Measurements from ENCODE around the gene PRR11.

PRR11 gene

DNA sequence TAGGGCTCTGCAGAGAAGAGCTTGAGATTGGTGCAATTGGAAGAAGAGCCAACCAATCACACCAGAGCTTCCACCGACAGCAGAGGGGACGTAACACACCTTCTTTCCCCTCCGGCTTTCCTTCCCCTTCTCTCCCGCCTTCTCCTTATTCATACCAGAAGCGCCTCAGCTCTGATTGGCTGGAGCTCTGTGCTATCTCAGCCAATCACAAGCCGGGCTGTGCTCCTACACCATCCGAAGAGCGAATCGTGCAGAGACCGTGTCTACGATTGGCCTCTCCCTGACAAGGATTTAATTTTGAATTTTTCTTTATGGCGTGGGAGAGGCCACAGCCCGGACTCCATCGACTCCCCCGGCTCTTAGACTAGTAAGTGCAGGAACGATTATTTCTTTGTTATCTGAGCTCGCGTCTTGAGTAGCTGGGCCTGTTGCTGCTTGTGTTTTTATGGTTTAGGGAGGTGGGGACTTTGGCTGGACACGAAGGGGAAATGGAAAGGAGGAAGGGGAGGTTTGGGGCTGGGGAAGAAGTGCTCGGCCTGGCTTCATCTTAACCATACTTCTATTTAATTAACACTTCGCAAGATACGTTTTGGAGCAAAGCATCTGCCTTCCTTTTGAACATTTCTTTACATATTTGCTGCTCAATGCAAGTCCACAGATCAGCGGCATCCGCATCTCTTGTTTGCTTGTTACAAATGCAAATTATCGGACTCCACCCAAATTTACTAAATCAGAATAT, at the start of gene PRR11:
Gene PRR11, plus strand, starts transcription at position 308 of the 739 bp plus-strand sequence. CDS start 14,007 bp downstream, outside the sequence.
- peak within 1 kb of the TSS; percentile 95 for H3K4me3 ChIP-seq (replicated peaks; ENCODE audit: low read depth, low read length)
- TF ChIP-seq, protein P1, sequence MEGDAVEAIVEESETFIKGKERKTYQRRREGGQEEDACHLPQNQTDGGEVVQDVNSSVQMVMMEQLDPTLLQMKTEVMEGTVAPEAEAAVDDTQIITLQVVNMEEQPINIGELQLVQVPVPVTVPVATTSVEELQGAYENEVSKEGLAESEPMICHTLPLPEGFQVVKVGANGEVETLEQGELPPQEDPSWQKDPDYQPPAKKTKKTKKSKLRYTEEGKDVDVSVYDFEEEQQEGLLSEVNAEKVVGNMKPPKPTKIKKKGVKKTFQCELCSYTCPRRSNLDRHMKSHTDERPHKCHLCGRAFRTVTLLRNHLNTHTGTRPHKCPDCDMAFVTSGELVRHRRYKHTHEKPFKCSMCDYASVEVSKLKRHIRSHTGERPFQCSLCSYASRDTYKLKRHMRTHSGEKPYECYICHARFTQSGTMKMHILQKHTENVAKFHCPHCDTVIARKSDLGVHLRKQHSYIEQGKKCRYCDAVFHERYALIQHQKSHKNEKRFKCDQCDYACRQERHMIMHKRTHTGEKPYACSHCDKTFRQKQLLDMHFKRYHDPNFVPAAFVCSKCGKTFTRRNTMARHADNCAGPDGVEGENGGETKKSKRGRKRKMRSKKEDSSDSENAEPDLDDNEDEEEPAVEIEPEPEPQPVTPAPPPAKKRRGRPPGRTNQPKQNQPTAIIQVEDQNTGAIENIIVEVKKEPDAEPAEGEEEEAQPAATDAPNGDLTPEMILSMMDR (IDR thresholded peaks at IDR 0.05; ENCODE audit: low read length, missing control alignments): no peak

GRCh38 chr17:59105852-59106462, 49.6 kb upstream of the PRR11 start:
- H3K4me3 ChIP-seq (replicated peaks; ENCODE audit: low read depth, low read length): peak overlapping the region; percentile 77
- DNase-seq (ENCODE audit: low read depth): peak; percentile 47
- TF ChIP-seq, protein P1 (IDR thresholded peaks at IDR 0.05; ENCODE audit: low read length, missing control alignments): no peak

More for the DNA sequence above, at the start of gene PRR11:
- DNase-seq (ENCODE audit: low read depth): peak; percentile 100

- DNase-seq (ENCODE audit: low read depth): peak; percentile 99
- TF ChIP-seq, protein P1 (IDR thresholded peaks at IDR 0.05; ENCODE audit: low read length, missing control alignments): no peak
- H3K4me3 ChIP-seq (replicated peaks; ENCODE audit: low read depth, low read length): peak within 1 kb of the TSS; percentile 77
These were observed 48.9 kb upstream of the PRR11 start, which contains the start of gene TRIM37 for GRCh38 chr17:59106463-59107305. TRIM37 (minus strand) TSS chr17:59106880; CDS start chr17:59106461, 419 bp downstream.

DNA sequence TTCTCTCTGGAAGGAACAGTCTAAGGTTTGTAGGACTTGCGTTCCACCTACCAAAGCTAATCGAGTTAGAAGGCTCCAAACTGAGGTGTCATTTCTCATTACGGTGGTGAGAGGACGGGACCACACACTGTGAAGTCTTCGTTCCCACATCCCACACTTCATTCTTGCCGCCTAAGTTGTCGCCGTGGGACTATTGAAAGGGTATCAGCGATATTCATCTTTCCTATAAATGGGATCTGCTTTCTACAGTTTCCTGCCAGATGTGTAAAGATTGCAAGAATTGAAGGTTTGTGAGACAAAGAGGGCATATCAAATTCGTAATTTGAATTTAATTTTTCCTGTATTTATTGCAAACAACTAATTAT, 48.3 kb upstream of the PRR11 start:
- TF ChIP-seq, protein P1 (IDR thresholded peaks at IDR 0.05; ENCODE audit: low read length, missing control alignments): no peak
- no peak for DNase-seq (ENCODE audit: low read depth)
- H3K4me3 ChIP-seq (replicated peaks; ENCODE audit: low read depth, low read length): peak overlapping the region; percentile 77

DNA sequence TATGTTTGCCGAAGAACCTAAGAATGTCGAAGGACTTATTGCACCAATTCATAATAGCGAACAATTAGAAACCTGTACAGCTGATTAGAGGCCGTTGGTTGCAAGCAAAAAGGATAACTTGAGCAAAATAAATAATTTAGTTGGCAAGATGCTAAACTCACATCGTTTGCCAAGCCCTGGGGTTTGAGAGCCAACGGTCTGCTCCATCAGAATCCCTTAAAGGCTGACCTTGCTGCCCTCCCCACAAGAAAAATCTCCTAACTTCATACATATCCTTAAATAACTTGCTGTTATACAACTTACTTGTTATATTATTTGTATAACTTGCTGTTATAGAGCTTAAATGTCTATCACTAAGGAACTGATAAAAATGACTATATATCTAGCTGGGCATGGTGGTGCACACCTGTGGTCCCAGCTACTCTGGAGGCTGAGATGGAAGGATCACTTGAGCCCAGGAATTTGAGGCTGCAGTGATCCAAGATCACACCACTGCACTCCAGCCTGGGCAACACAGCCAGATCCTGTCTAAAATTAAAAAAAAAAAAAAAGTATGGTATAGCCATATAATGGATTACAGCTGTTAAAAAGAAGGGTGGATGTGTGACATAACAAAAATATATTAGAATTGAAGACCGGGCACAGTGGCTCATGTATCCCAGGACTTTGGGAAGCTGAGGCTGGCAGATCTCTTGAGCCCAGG, 47.0 kb upstream of the PRR11 start:
- no peak overlapping the region for H3K4me3 ChIP-seq (replicated peaks; ENCODE audit: low read depth, low read length)
- TF ChIP-seq, protein P1 (IDR thresholded peaks at IDR 0.05; ENCODE audit: low read length, missing control alignments): no peak
- no peak for DNase-seq (ENCODE audit: low read depth)

- TF ChIP-seq, protein P1 (IDR thresholded peaks at IDR 0.05; ENCODE audit: low read length, missing control alignments): no peak
- H3K4me3 ChIP-seq (replicated peaks; ENCODE audit: low read depth, low read length): no peak overlapping the region
- DNase-seq (ENCODE audit: low read depth): no peak
These were observed 44.6 kb upstream of the PRR11 start for GRCh38 chr17:59110973-59111372.
